ENCODE measurements around the gene ABLIM2. TPM values are rescaled to one million over a fixed set of nuclear protein-coding genes. Genes with fewer than 3 reads are reported as not detected.
"Not testable (repeated sequence)": the region's sequence is repeated elsewhere in the genome, so short reads cannot be mapped to it uniquely, and the experiment has no call there.

ABLIM2 gene
- total and polyA plus RNA-seq, 5 donors from 2014 or later, result 0.88 to 2.0 (median 1.2) TPM

DNA sequence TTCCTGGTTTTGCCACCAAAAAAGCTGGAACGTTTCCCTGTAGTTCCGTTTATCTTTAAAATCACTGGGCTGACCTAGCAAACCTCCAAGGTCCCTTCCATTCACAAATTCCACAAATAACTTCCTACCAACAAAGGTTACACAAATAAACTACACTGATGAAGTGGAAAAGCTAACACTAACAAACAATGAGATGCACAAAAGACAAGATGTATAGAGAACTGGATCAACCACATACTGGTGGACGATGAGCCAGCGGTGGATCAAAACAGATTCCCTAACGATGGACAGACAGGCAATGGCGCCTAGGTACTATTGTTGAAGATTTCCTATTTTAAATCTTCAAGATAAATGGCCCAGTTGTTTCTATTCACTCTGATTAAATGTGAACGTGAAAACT, 234.4 kb downstream of the ABLIM2 start:
- no peak for ATAC-seq (ENCODE audit: low read depth in 2 of 2)

DNA sequence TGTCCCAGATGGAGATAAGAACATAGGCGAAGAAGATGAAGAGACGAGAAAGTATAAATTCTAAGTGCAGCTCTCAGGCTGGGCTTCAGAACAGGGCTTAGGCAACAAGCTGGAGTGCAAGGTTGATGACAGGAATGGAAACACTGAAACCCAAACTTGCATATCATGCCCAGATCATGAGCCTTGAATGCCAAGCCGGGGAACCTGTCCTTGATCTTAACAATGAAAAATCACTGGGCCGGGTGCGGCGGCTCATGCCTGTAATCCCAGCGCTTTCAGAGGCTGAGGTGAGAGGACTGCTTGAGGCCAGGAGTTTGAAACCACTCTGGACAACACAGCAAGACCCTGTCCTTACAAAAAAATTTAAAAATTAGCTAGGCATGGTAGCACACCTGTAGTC, 236.1 kb downstream of the ABLIM2 start:
- Mint-ChIP-seq H3K27ac (no peak overlapping the region), H3K4me1 (peaks cover 0 to 14% (median 8%) of the 10 kb centered on the region in 4 donors), H3K4me3 (no peak overlapping the region), H3K36me3 (peaks cover 4% of the 10 kb centered on the region), H3K9me3 (peaks cover 0 to 5% (median 2%) of the 10 kb centered on the region in 7 donors), H3K27me3 (no peaks in the 10 kb centered on the region)
- Histone ChIP-seq H3K27me3 (ENCODE audit: control insufficient read depth, insufficient read depth, low read length) (no peaks in the 10 kb centered on the region), H3K4me3 (ENCODE audit: low read depth, low read length) (no peak overlapping the region), H3K9me3 (ENCODE audit: control insufficient read depth in 2 of 2, low read length in 2 of 2) (no peaks in the 10 kb centered on the region), H3K36me3 (ENCODE audit: control insufficient read depth, insufficient read depth, low read length) (no peaks in the 10 kb centered on the region), H3K27ac (ENCODE audit: insufficient read depth, low read length, poor library complexity, severe bottlenecking) (no peak overlapping the region), H3K4me1 (ENCODE audit: control insufficient read depth, insufficient read depth, low read length, poor library complexity, severe bottlenecking) (no peaks in the 10 kb centered on the region)
- no peak for ATAC-seq (ENCODE audit: low read depth in 2 of 2)
- DNase-seq, result no peak

More for the DNA sequence above, 234.4 kb downstream of the ABLIM2 start:
- Histone ChIP-seq H3K4me1 (ENCODE audit: control insufficient read depth, insufficient read depth, low read length, poor library complexity, severe bottlenecking) (no peaks in the 10 kb centered on the region), H3K9me3 (ENCODE audit: control insufficient read depth in 2 of 2, low read length in 2 of 2) (no peaks in the 10 kb centered on the region), H3K36me3 (ENCODE audit: control insufficient read depth, insufficient read depth, low read length) (no peaks in the 10 kb centered on the region), H3K27ac (ENCODE audit: insufficient read depth, low read length, poor library complexity, severe bottlenecking) (no peak overlapping the region), H3K4me3 (ENCODE audit: low read depth, low read length) (no peak overlapping the region), H3K27me3 (ENCODE audit: control insufficient read depth, insufficient read depth, low read length) (no peaks in the 10 kb centered on the region)
- Mint-ChIP-seq H3K4me1 (peaks cover 0 to 8% (median 4%) of the 10 kb centered on the region in 4 donors), H3K27me3 (no peaks in the 10 kb centered on the region), H3K36me3 (peaks cover 4% of the 10 kb centered on the region), H3K4me3 (no peak overlapping the region), H3K27ac (no peak overlapping the region), H3K9me3 (peaks cover 0 to 5% (median 2%) of the 10 kb centered on the region in 7 donors)
- DNase-seq, result no peak

DNA sequence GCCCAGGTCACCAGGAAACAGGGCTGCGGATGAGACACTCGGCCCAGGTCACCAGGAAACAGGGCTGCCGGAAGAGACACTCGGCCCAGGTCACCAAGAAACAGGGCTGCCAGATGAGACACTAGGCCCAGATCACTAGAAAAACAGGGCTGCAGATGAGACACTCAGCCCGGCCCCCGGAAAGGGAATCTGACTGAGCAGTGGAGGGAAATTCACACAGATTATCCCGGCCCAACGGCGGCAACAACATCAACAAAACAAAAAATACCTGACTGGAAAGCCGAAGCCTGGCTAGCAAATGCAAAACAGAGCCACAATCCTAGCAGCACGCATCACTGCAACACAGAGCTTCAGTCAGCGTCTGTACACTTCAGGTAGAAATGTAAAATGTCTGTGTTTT, 239.6 kb downstream of the ABLIM2 start:
- Mint-ChIP-seq H3K27ac (peak overlapping the region in 1 of 3 donors; percentile 29), H3K4me3 (no peak overlapping the region), H3K36me3 (no peaks in the 10 kb centered on the region), H3K9me3 (peaks cover 0 to 2% (median 0%) of the 10 kb centered on the region in 7 donors), H3K27me3 (no peaks in the 10 kb centered on the region), H3K4me1 (peaks cover 0 to 19% (median 9%) of the 10 kb centered on the region in 4 donors)
- H3K27me3 ChIP-seq (ENCODE audit: control insufficient read depth, insufficient read depth, low read length), result no peaks in the 10 kb centered on the region
- H3K9me3 ChIP-seq (ENCODE audit: control insufficient read depth in 2 of 2, low read length in 2 of 2), result no peaks in the 10 kb centered on the region
- no peak for ATAC-seq (ENCODE audit: low read depth in 2 of 2)
- DNase-seq, result no peak
- H3K4me3 ChIP-seq (ENCODE audit: low read depth, low read length), result no peak overlapping the region
- H3K27ac ChIP-seq (ENCODE audit: insufficient read depth, low read length, poor library complexity, severe bottlenecking), result no peak overlapping the region
- no peaks in the 10 kb centered on the region for H3K36me3 ChIP-seq (ENCODE audit: control insufficient read depth, insufficient read depth, low read length)
- H3K4me1 ChIP-seq (ENCODE audit: control insufficient read depth, insufficient read depth, low read length, poor library complexity, severe bottlenecking), result no peaks in the 10 kb centered on the region

DNA sequence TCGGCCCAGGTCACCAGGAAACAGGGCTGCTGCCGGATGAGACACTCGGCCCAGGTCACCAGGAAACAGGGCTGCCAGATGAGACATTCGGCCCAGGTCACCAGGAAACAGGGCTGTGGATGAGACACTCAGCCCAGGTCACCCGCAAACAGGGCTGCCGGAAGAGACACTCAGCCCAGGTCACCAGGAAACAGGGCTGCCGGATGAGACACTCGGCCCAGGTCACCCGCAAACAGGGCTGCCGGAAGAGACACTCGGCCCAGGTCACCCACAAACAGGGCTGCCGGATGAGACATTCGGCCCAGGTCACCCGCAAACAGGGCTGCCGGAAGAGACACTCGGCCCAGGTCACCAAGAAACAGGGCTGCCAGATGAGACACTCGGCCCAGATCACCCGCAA, 240.4 kb downstream of the ABLIM2 start:
- not testable (repeated sequence) for ATAC-seq (ENCODE audit: low read depth in 2 of 2)
- H3K4me1 Mint-ChIP-seq, result peaks cover 0 to 17% (median 9%) of the 10 kb centered on the region in 4 donors

DNA sequence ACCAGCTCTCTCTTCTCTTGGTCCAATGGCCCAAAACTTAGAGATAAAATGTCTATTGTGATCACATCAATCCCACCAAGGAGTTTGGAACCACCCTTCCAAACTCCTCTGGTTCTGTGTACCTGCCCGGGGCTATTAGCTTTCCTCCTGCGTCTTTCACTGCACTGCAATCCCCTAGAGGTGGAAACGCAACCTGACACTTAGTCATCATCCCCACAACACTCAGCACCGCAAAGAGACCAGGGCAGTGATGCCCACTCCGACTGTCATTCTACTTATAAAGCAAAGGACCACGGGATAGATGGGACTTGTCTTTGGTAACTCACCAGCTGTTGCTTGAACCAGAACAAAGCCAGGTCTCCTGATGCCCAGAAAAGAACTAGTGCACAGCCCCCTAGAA, 240.9 kb downstream of the ABLIM2 start:
- Mint-ChIP-seq H3K4me3 (no peak overlapping the region), H3K27me3 (no peaks in the 10 kb centered on the region), H3K36me3 (no peaks in the 10 kb centered on the region), H3K9me3 (peaks cover 0 to 2% (median 0%) of the 10 kb centered on the region in 7 donors), H3K4me1 (peaks cover 0 to 17% (median 9%) of the 10 kb centered on the region in 4 donors), H3K27ac (peak overlapping the region in 2 of 3 donors; percentile 19 to 20)
- Histone ChIP-seq H3K4me3 (ENCODE audit: low read depth, low read length) (no peak overlapping the region), H3K36me3 (ENCODE audit: control insufficient read depth, insufficient read depth, low read length) (no peaks in the 10 kb centered on the region), H3K27me3 (ENCODE audit: control insufficient read depth, insufficient read depth, low read length) (no peaks in the 10 kb centered on the region), H3K9me3 (ENCODE audit: control insufficient read depth in 2 of 2, low read length in 2 of 2) (no peaks in the 10 kb centered on the region), H3K27ac (ENCODE audit: insufficient read depth, low read length, poor library complexity, severe bottlenecking) (no peak overlapping the region), H3K4me1 (ENCODE audit: control insufficient read depth, insufficient read depth, low read length, poor library complexity, severe bottlenecking) (no peaks in the 10 kb centered on the region)
- DNase-seq, result no peak
- no peak for ATAC-seq (ENCODE audit: low read depth in 2 of 2)

More for the DNA sequence above, 240.4 kb downstream of the ABLIM2 start:
- H3K9me3 Mint-ChIP-seq; H3K9me3 ChIP-seq (ENCODE audit: control insufficient read depth in 2 of 2, low read length in 2 of 2); H3K27ac ChIP-seq (ENCODE audit: insufficient read depth, low read length, poor library complexity, severe bottlenecking); H3K27me3 Mint-ChIP-seq; H3K4me1 ChIP-seq (ENCODE audit: control insufficient read depth, insufficient read depth, low read length, poor library complexity, severe bottlenecking); DNase-seq; H3K4me3 ChIP-seq (ENCODE audit: low read depth, low read length); H3K36me3 ChIP-seq (ENCODE audit: control insufficient read depth, insufficient read depth, low read length); H3K36me3 Mint-ChIP-seq; H3K27me3 ChIP-seq (ENCODE audit: control insufficient read depth, insufficient read depth, low read length); H3K4me3 Mint-ChIP-seq: not testable (repeated sequence)
- peak overlapping the region in 1 of 3 donors; percentile 20 for H3K27ac Mint-ChIP-seq

DNA sequence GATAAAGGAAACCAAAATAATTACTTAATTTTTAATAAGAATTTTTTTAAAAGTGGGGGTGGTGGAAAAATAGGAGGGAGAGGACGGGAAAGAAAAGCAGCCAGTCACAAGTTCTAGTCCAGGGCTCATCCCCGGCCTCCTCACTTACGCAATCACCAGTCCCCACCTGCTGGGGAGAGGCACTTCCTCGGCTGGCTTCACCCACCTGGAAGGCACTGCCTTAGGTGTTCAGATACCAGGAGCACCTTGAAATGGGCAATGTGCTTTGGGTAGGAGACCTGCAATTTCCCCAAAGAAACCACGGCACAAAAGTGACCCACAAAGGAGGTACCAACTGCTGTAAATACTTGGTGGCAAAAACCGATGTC, 242.8 kb downstream of the ABLIM2 start:
- Mint-ChIP-seq H3K4me3 (no peak overlapping the region), H3K36me3 (no peaks in the 10 kb centered on the region), H3K9me3 (no peaks in the 10 kb centered on the region), H3K27ac (no peak overlapping the region), H3K27me3 (no peaks in the 10 kb centered on the region), H3K4me1 (peaks cover 0 to 19% (median 12%) of the 10 kb centered on the region in 4 donors)
- DNase-seq (no peak), ATAC-seq (ENCODE audit: low read depth in 2 of 2) (no peak)
- no peaks in the 10 kb centered on the region for H3K9me3 ChIP-seq (ENCODE audit: control insufficient read depth in 2 of 2, low read length in 2 of 2)
- no peaks in the 10 kb centered on the region for H3K36me3 ChIP-seq (ENCODE audit: control insufficient read depth, insufficient read depth, low read length)
- H3K4me3 ChIP-seq (ENCODE audit: low read depth, low read length), result no peak overlapping the region
- no peaks in the 10 kb centered on the region for H3K4me1 ChIP-seq (ENCODE audit: control insufficient read depth, insufficient read depth, low read length, poor library complexity, severe bottlenecking)
- no peaks in the 10 kb centered on the region for H3K27me3 ChIP-seq (ENCODE audit: control insufficient read depth, insufficient read depth, low read length)
- H3K27ac ChIP-seq (ENCODE audit: insufficient read depth, low read length, poor library complexity, severe bottlenecking), result no peak overlapping the region

Other genes starting within 250 kb of the ABLIM2 start
- 5.0 TPM for gene AFAP1, start 219.0 kb downstream of the ABLIM2 start, total RNA-seq
- 1 to 10 TPM; 1.8 to 4.1 (median 2.1) TPM for gene AFAP1, start 219.0 kb downstream of the ABLIM2 start, polyA plus RNA-seq
- gene SH3TC1, start 40.5 kb upstream of the ABLIM2 start, total RNA-seq, result 125 TPM
- 10 to 100 TPM; 10.6 to 21.1 (median 15.3) TPM for gene SH3TC1, start 40.5 kb upstream of the ABLIM2 start, polyA plus RNA-seq
- not detected for gene HTRA3, start 110.9 kb upstream of the ABLIM2 start, total RNA-seq
- gene HTRA3, start 110.9 kb upstream of the ABLIM2 start, polyA plus RNA-seq, result not detected

Measured in CD4-positive, CD25-positive, alpha-beta regulatory T cell (primary cell).